GM18499 (cell line): ENCODE results near the gene SLC16A3.

ENCODE experiments used
- ATAC-seq: cut with Tn5 transposase; IDR thresholded peaks from one replicate; pipeline ENCODE4 v1.9.1; 2021; ENCODE audit warnings: moderate number of reproducible peaks; ENCODE audit not compliant: insufficient read depth, unreplicated experiment

The SLC16A3 gene

GRCh38 chr17:82235056-82235774 is 6.4 kb downstream of the SLC16A3 start:
- ATAC-seq = no peak

GRCh38 chr17:82235775-82236141 is 6.9 kb downstream of the SLC16A3 start:
- no peak for ATAC-seq

- ATAC-seq = no peak
Measured at GRCh38 chr17:82236142-82236971, 7.5 kb downstream of the SLC16A3 start.

- ATAC-seq = no peak
Measured at GRCh38 chr17:82237083-82237745, 8.4 kb downstream of the SLC16A3 start.

GRCh38 chr17:82237746-82238471 is 9.1 kb downstream of the SLC16A3 start:
- ATAC-seq = no peak

- ATAC-seq = no peak
Measured at GRCh38 chr17:82238472-82239201, 9.8 kb downstream of the SLC16A3 start.

GRCh38 chr17:82239401-82239925 is 10.6 kb downstream of the SLC16A3 start:
- no peak for ATAC-seq

GRCh38 chr17:82239926-82240505 is 11.2 kb downstream of the SLC16A3 start:
- ATAC-seq = no peak

GRCh38 chr17:82240506-82241182 is 11.8 kb downstream of the SLC16A3 start:
- no peak for ATAC-seq

- no peak for ATAC-seq
Measured at GRCh38 chr17:82241183-82241925, 12.5 kb downstream of the SLC16A3 start.

GRCh38 chr17:82241926-82242697 is 13.3 kb downstream of the SLC16A3 start:
- ATAC-seq = no peak

- no peak for ATAC-seq
Measured at GRCh38 chr17:82242698-82242976, 13.8 kb downstream of the SLC16A3 start.

- ATAC-seq = no peak
Measured at GRCh38 chr17:82242977-82243647, 14.3 kb downstream of the SLC16A3 start.

GRCh38 chr17:82243648-82244412 is 15.0 kb downstream of the SLC16A3 start:
- no peak for ATAC-seq

GRCh38 chr17:82244413-82245133 is 15.7 kb downstream of the SLC16A3 start:
- ATAC-seq = no peak
